Mucosa of descending colon (tissue), 3 donors: ENCODE results near the gene AFM. TPM values are rescaled to one million over a fixed set of nuclear protein-coding genes. Genes with fewer than 3 reads are reported as not detected.
"Not testable (repeated sequence)": the region's sequence is repeated elsewhere in the genome, so short reads cannot be mapped to it uniquely, and the experiment has no call there.

Source experiments
- ATAC-seq: fragments of 200-7000 bp; cut with Tn5 transposase; one replicate; pipeline ENCODE4 v1.9.1; 2020; ENCODE audit warnings: mild to moderate bottlenecking, moderate library complexity
- DNase-seq, 3 donors: peaks; one replicate each; pipeline ENCODE4 v3.0.0-alpha.2; 2020
- H3K36me3 ChIP-seq: fragments of 200-600 bp; one replicate; pipeline ENCODE4 v1.8.0; 2021; ENCODE audit warnings: low read depth, mild to moderate bottlenecking
- H3K4me1 ChIP-seq: fragments of 200-600 bp; one replicate; pipeline ENCODE4 v1.8.0; 2021; ENCODE audit warnings: low read depth, mild to moderate bottlenecking
- H3K4me3 ChIP-seq: fragments of 200-600 bp; one replicate; pipeline ENCODE4 v1.8.0; 2021; ENCODE audit warnings: mild to moderate bottlenecking
- H3K9me3 ChIP-seq: fragments of 200-600 bp; one replicate; pipeline ENCODE4 v1.8.0; 2021; ENCODE audit warnings: mild to moderate bottlenecking
- CTCF ChIP-seq: fragments of 200-600 bp; IDR thresholded peaks from one replicate; pipeline ENCODE4 v1.8.0; 2022; ENCODE audit warnings: antibody characterized with exemption, mild to moderate bottlenecking
- intact Hi-C, 2 donors: fragments of 100-400 bp; cut with DNase I in 1 of 2; cut with micrococcal nuclease in 1 of 2; formaldehyde crosslinking; loops; one replicate each; pipeline versions ENCODE4 v1.11.0 to v1.11.1; 2022; cut with DNase I, micrococcal nuclease
- total RNA-seq, 3 donors: library from RNA; stranded (reverse); fragmentation: NEBNext Ultra II Directional in 2 of 3; extraction: Animal tissue kit (Norgen Biotek cat#: 25700) in 2 of 3; gene quantifications; one replicate each; pipeline versions ENCODE4 v1.2.1 to v1.2.4, GENCODE V29; 2021 to 2023
- donor health status: DM: no; HTN: no; CAD: no; lungs with moderate emphysema.
- donor health status: DM: no; HTN: no; CAD: no.
- donor health status: DM: no; HTN: yes; CAD: no.

Gene AFM
- total RNA-seq, 3 donors from 2014 or later: not detected

GRCh38 chr4:73541251-73541650, 59.7 kb downstream of the AFM start:
- intact Hi-C loops: no loop called here
- no peak for DNase-seq
- Histone ChIP-seq H3K4me1 (no peaks in the 10 kb centered on the region), H3K36me3 (no peaks in the 10 kb centered on the region), H3K4me3 (no peak overlapping the region), H3K9me3 (no peaks in the 10 kb centered on the region)
- no peak for TF ChIP-seq CTCF
- ATAC-seq: no peak

- no peak for DNase-seq
- Histone ChIP-seq H3K4me3 (no peak overlapping the region), H3K9me3 (no peaks in the 10 kb centered on the region), H3K36me3 (no peaks in the 10 kb centered on the region), H3K4me1 (no peaks in the 10 kb centered on the region)
- intact Hi-C loops: no loop called here
- ATAC-seq: no peak
- TF ChIP-seq CTCF: no peak
These were observed 63.1 kb downstream of the AFM start for GRCh38 chr4:73544620-73545019.

- intact Hi-C loops, ATAC-seq, H3K4me3 ChIP-seq, H3K4me1 ChIP-seq, H3K9me3 ChIP-seq, DNase-seq, H3K36me3 ChIP-seq: not testable (repeated sequence)
These were observed 69.3 kb downstream of the AFM start for GRCh38 chr4:73550865-73551264.

Other genes starting within 250 kb of the AFM start
- gene ANKRD17, start 222.9 kb upstream of the AFM start, total RNA-seq: 10 to 100 TPM; 62.4 to 75.3 (median 70.4) TPM
- gene ALB, start 77.5 kb upstream of the AFM start, total RNA-seq: 1 to 10 TPM in 1 of 3 donors, not detected in 2; 8.2 TPM
- gene AFP, start 45.5 kb upstream of the AFM start, total RNA-seq: not detected
- 10 to 100 TPM; 15.1 to 41.1 (median 27.1) TPM for gene RASSF6, start 138.7 kb downstream of the AFM start, total RNA-seq